Activated T-cell treated with anti-CD3 and anti-CD28 coated beads, Interleukin-2, amount 50 U/mL, for 1 hour (primary cell): ENCODE results near the gene CTTNBP2.

Experiments used
- DNase-seq: peaks from one replicate; pipeline ENCODE4 v3.0.0-alpha.2; 2020

The CTTNBP2 gene

GRCh38 chr7:117683430-117684175 lies 189.6 kb downstream of the CTTNBP2 start:
- no peak for DNase-seq

GRCh38 chr7:117682681-117683385 lies 190.4 kb downstream of the CTTNBP2 start:
- no peak for DNase-seq

DNA sequence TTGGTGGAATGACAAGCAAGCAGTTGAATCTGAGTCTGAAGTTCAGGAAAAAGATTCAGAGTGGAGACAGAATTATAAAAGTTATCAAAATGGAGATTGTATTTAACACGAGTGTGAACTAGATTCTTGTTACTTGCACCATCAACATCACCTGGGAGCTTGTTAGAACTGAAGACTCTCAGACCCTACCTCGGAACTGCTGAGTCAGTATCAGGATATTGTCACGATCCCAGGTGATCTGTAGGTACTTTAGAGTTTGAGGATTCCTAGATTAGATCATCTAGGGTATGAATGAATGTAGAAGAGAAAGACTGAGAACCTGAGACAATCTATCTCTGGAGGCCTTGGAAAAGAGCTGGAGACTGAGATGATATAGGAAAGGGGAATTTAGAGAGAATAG lies 194.1 kb downstream of the CTTNBP2 start:
- no peak for DNase-seq

GRCh38 chr7:117675497-117676435 lies 197.5 kb downstream of the CTTNBP2 start:
- no peak for DNase-seq

DNA sequence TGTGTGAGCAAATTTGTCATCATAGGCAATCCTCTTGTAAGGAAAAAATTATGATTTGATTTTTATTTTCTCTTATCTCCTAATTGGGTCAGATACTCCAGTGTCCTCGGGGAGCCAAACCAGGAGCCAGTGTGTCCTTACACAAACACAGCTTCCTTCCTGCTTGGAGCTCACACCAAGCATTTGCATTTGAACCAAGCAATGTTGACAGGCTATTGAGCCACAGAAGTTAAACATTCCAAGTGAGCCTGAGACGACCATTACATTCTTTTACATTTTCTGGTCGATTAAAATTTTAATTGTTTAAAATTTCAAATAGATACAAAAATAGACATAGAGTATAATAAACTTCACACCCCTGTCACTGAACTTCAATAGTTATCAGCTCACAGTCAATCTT lies 198.6 kb downstream of the CTTNBP2 start:
- DNase-seq = no peak

GRCh38 chr7:117673839-117674238 lies 199.4 kb downstream of the CTTNBP2 start:
- no peak for DNase-seq

DNA sequence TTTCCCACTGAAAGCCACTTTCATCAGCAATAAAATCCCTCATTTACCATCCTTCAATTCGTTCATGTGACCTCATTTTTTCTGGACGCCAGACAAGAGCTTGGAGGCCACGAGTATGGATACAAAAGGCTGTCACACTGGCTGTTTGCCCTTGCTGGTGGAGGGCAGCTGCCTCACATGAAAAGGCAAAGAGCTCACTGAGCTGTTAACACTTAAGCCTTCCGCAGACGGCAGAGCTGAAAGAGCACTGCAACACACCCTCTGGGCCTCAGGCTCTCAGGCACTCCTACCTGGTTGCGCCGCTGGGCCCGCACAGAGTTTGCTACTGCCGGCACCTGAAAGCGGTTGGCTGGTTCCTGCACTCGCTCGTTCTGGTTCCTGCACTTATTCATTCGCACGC lies 199.9 kb downstream of the CTTNBP2 start:
- no peak for DNase-seq

GRCh38 chr7:117672453-117672852 lies 200.8 kb downstream of the CTTNBP2 start:
- no peak for DNase-seq

GRCh38 chr7:117669818-117670217 lies 203.4 kb downstream of the CTTNBP2 start:
- no peak for DNase-seq

DNA sequence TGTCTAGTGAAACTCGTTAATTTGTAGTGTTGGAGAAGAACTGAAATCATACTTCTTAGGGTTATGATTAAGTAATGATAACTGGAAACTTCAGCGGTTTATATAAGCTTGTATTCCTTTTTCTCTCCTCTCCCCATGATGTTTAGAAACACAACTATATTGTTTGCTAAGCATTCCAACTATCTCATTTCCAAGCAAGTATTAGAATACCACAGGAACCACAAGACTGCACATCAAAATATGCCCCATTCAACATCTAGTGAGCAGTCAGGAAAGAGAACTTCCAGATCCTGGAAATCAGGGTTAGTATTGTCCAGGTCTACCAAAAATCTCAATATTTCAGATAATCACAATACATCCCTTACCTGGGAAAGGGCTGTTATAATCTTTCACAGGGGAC lies 205.8 kb downstream of the CTTNBP2 start:
- no peak for DNase-seq

DNA sequence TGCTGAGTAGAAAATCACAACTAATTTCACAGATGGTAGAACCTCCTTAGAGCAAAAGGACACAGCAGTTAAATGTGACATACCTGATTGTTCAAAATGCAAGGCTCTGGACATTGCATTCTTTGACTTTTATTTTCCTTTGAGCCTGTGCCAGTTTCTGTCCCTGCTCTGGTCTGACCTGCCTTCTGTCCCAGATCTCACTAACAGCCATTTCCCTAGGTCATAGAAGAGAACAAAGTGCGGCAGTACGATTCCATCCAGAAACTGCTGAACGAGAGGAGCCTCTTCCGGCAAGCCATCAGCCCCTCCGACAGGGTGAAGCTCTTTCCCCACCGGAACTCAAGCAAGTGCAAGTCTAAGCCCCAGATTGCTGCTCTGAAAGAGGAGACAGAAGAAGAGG lies 206.6 kb downstream of the CTTNBP2 start:
- DNase-seq = no peak

- no peak for DNase-seq
These were observed 207.2 kb downstream of the CTTNBP2 start for GRCh38 chr7:117666031-117666430.

- DNase-seq = no peak
These were observed 207.9 kb downstream of the CTTNBP2 start for GRCh38 chr7:117665368-117665767.

GRCh38 chr7:117664047-117664446 lies 209.2 kb downstream of the CTTNBP2 start:
- no peak for DNase-seq

DNA sequence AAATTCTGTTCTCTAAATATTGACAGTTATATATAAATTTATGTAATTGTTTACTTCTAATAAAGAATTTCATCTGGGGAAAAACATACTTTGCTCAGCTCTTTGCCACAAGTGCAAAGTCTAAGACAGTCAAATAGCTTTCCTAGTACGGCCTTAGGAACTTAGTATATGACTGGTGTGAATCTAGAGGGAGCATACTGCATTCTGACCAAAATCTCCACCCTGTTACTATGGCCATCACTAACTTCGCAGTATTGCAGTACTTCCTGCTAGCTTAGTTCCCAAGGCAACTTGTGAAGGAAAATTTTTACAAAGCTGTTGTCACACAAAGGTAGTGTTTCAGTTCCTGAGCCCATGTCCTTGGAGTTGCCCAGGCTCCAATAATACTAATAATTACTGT lies 211.9 kb downstream of the CTTNBP2 start:
- DNase-seq = no peak
